Activated T-cell treated with anti-CD3 and anti-CD28 coated beads, Interleukin-2, amount 50 U/mL, for 1 hour (primary cell): ENCODE data around the gene DCLK3.

Experiments used
- DNase-seq: peaks from one replicate; pipeline ENCODE4 v3.0.0-alpha.2; 2020

DCLK3 gene

DNA sequence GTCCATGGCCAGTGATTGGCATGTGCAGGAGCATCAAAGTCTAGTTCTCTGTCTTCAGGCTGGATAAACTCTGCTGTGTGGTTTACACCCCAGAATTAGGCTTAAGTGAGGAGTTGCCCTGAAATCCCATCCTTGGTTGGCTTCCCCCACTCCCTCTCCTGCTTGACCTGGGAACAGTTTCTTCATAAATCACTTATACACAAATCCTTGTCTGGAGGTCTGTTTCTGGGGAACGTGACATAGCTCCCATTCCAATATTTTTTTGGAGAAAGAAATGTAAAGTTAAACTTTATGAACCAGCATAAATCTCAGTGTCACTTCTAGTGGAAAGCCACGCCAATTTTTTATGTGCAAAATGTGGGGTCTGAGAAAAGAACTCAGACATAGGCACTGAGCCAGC, 98.2 kb downstream of the DCLK3 start:
- no peak for DNase-seq

DNA sequence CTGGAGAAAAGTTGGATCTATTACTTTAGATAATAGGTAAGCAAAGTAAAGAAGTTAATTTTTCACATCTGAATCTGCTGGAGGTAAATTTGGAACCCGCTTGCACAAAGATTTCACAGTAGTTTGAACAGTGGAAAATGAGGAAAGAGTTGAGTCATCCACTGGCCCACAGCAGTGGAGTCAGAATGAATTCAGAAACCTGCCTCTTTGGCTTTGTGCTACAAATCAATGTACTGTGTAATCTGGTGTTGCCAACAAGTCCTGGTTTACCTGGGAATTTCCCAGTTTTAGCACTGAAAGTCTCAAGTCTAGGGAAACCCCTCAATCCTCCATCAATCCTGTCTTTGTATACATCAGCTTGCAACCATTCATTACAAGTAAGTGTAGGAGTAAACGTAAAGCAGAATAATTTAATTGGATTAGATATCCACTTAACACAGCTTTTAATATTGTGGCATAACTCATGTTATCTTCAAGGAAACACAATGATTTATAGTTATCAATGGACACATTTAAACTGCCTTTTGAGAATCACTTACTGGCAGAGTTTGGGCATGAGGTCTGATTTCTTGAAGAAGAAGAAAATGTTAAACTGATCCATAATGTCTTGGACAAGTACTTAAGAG, 100.6 kb downstream of the DCLK3 start:
- no peak for DNase-seq

- DNase-seq: no peak
Observed at GRCh38 chr3:36662626-36663025, 101.7 kb downstream of the DCLK3 start.
